Endothelial cell of umbilical vein (primary cell): ENCODE results near the gene XDH.

Source experiments
- EZH2 ChIP-seq: IDR thresholded peaks from 2 replicates; pipeline ENCODE4 v1.6.1; 2012; ENCODE audit warnings: borderline replicate concordance, low read depth, mild to moderate bottlenecking, moderate library complexity, low read length, inconsistent platforms; ENCODE audit not compliant: severe bottlenecking
- MAX ChIP-seq: IDR thresholded peaks from 2 replicates; pipeline ENCODE4 v1.6.1; 2011; ENCODE audit not compliant: insufficient read depth, insufficient read length
- POLR2A ChIP-seq: IDR thresholded peaks from 2 replicates; pipeline ENCODE4 v1.6.1; 2012; ENCODE audit warnings: low read depth, mild to moderate bottlenecking, control low read depth, low read length
- POLR2AphosphoS5 ChIP-seq: IDR thresholded peaks from 2 replicates; pipeline ENCODE4 v1.6.1; 2012; ENCODE audit warnings: low read depth, mild to moderate bottlenecking, control low read depth, low read length, moderate library complexity; ENCODE audit not compliant: insufficient read depth
- TF ChIP-seq, protein P1 (sequence below), 2 donors: IDR thresholded peaks; 1 replicate in 1 of 2; 2 replicates in 1 of 2; pipeline ENCODE4 v1.5.1; 2011; ENCODE audit warnings: low read length in 2 of 2, mild to moderate bottlenecking in 2 of 2, moderate library complexity in 2 of 2, control low read depth in 1 of 2, inconsistent platforms in 1 of 2, low read depth in 1 of 2; ENCODE audit not compliant: insufficient read depth in 1 of 2; ENCODE audit errors: extremely low read depth in 1 of 2

- TF ChIP-seq POLR2A: no peak
- no peak for TF ChIP-seq EZH2
- TF ChIP-seq, protein P1, sequence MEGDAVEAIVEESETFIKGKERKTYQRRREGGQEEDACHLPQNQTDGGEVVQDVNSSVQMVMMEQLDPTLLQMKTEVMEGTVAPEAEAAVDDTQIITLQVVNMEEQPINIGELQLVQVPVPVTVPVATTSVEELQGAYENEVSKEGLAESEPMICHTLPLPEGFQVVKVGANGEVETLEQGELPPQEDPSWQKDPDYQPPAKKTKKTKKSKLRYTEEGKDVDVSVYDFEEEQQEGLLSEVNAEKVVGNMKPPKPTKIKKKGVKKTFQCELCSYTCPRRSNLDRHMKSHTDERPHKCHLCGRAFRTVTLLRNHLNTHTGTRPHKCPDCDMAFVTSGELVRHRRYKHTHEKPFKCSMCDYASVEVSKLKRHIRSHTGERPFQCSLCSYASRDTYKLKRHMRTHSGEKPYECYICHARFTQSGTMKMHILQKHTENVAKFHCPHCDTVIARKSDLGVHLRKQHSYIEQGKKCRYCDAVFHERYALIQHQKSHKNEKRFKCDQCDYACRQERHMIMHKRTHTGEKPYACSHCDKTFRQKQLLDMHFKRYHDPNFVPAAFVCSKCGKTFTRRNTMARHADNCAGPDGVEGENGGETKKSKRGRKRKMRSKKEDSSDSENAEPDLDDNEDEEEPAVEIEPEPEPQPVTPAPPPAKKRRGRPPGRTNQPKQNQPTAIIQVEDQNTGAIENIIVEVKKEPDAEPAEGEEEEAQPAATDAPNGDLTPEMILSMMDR (IDR thresholded peaks at IDR 0.05; ENCODE audit: extremely low read depth in 1 of 2, insufficient read depth in 1 of 2, low read depth in 1 of 2, low read length in 2 of 2): no peak
- no peak for TF ChIP-seq POLR2AphosphoS5
- TF ChIP-seq MAX: no peak
Observed at GRCh38 chr2:31341351-31341750, 73.2 kb downstream of the XDH start.
